ENCODE data around the gene ABCF2. TPM values are rescaled to one million over a fixed set of nuclear protein-coding genes. Genes with fewer than 3 reads are reported as not detected.

ABCF2 gene
- total RNA-seq, 2 donors from 2014 or later = 68.4 to 118 TPM

DNA sequence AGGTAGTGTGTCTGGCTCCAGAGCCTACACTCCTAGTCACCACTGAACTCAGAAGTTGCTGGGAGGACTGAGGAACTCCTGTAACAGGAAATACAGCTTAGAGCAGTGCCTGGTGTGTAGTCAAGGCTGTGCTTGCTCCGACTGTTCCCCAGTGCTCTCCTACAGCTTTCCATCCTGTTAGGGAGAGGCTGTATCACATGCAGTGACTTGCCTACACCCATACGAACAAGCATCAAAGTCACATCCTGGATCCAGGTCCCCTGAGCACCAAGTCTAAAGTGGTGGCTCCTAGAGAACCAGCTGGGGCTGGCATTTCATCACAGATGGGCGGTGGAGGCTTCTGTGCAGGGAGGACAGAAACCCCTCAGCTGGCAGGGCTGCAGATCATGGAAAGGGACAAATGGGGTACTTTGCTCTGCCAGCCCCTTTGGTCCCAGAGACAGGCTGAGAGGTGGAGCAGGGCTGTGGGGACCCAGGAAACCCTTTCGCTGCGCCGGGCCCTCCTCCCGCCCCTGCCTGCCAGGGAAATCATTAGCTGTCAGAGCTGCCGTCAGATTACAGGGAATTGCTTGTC, 47.6 kb downstream of the ABCF2 start:
- no peak for ATAC-seq
- no peak for DNase-seq (ENCODE audit: low spot score)
- Mint-ChIP-seq H3K27me3 (peaks cover 7 to 14% of the 10 kb centered on the region in 2 donors), H3K27ac (no peak overlapping the region), H3K36me3 (no peaks in the 10 kb centered on the region), H3K4me1 (ENCODE audit: low read depth in 2 of 2) (peaks cover 0 to 3% of the 10 kb centered on the region in 2 donors), H3K4me3 (no peak overlapping the region), H3K9me3 (no peaks in the 10 kb centered on the region)

DNA sequence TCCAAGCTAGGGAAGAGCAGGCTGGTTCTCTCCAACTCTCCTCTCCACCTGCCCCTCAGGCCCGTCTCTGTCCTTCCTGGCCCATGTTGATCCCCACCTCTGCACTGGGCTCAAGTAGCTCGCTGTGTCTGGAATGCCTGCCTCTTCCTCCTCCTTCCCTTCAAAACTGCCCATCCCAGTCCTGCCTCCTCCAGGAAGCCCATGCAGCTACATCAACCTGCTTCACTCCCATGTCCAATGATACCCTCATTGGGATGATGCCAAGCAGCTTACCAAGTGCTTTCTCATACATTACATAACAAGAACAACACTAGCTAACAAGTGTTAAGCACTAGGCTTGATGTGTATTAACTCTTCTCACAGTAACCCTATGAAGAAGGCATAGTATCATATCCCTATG, 48.2 kb downstream of the ABCF2 start:
- Mint-ChIP-seq H3K4me3 (no peak overlapping the region), H3K27me3 (peaks cover 7 to 14% of the 10 kb centered on the region in 2 donors), H3K36me3 (no peaks in the 10 kb centered on the region), H3K4me1 (ENCODE audit: low read depth in 2 of 2) (peaks cover 0 to 3% of the 10 kb centered on the region in 2 donors), H3K9me3 (no peaks in the 10 kb centered on the region), H3K27ac (no peak overlapping the region)
- no peak for DNase-seq (ENCODE audit: low spot score)
- no peak for ATAC-seq

DNA sequence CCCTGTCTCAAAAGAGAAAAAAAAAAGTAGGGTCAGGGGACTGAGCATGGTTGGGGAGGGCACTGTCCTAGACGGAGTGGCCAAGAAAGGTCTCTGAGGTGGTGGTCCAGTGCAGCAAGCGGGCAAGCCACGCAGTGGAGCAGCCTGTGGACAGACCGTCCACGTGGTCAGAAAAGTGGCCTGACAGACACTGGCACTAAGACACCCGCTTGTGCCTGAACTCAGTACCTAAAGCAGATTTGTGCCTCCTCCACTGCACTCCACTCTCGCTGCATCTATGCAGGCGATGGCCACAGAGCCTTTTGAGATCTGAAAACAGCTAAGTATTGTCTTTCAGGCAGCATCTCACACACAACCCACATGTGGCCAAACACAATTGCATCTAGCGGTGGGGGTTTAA, 48.8 kb downstream of the ABCF2 start:
- Mint-ChIP-seq H3K27me3 (peaks cover 11 to 19% of the 10 kb centered on the region in 2 donors), H3K27ac (no peak overlapping the region)
- no peak for ATAC-seq

DNA sequence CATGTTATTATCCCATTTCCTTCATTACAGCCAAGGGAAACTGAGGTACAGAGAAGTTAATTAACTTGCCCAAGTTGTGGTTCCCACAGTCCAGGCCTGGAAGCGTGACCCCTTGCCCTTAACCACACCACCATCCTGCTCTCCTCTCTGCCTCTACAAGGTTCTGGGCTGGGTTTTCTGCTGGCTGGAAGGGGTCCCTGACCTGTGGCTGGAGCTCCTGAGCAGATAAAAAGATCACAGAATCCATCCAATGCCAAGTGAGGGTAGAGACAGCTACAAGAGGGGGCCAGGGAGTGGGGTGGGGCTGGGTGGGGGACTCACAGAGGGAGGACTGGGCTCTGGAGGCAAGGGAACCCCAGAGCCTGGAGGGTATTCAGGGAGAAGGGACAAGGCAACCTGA, 49.7 kb downstream of the ABCF2 start:
- Mint-ChIP-seq H3K27me3 (peaks cover 20 to 27% of the 10 kb centered on the region in 2 donors), H3K9me3 (no peaks in the 10 kb centered on the region), H3K27ac (no peak overlapping the region), H3K4me1 (ENCODE audit: low read depth in 2 of 2) (peaks cover 0 to 9% of the 10 kb centered on the region in 2 donors), H3K36me3 (no peaks in the 10 kb centered on the region), H3K4me3 (no peak overlapping the region)
- no peak for ATAC-seq
- no peak for DNase-seq (ENCODE audit: low spot score)

More for the DNA sequence above, 48.8 kb downstream of the ABCF2 start:
- peaks cover 0 to 3% of the 10 kb centered on the region in 2 donors for H3K4me1 Mint-ChIP-seq (ENCODE audit: low read depth in 2 of 2)
- no peaks in the 10 kb centered on the region for H3K36me3 Mint-ChIP-seq
- no peak for DNase-seq (ENCODE audit: low spot score)
- H3K4me3 Mint-ChIP-seq = no peak overlapping the region
- no peaks in the 10 kb centered on the region for H3K9me3 Mint-ChIP-seq

DNA sequence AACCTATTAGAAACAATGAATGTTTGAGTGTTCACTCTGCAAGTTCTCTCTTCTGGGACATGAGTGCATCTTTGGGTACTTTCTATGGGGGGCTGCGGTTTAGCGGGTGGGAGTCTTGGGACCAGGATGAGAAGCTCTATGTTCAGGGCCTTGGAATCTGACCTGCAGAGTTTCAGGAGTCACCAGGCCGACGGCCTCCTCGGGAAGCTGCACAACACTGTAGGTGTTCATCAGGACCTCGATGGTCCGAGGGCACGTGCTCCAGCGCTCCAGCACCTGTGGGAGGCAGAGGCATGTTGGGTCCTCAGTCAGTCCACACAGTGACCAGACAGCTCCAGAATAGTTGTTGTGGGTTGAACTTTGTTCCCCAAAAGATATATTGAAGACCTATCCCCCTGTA, 50.6 kb downstream of the ABCF2 start:
- DNase-seq (ENCODE audit: low spot score) = no peak
- no peak overlapping the region for H3K4me3 Mint-ChIP-seq
- no peaks in the 10 kb centered on the region for H3K9me3 Mint-ChIP-seq
- H3K36me3 Mint-ChIP-seq = no peaks in the 10 kb centered on the region
- no peak overlapping the region for H3K27ac Mint-ChIP-seq
- peaks cover 24 to 26% of the 10 kb centered on the region in 2 donors for H3K27me3 Mint-ChIP-seq
- ATAC-seq = no peak
- H3K4me1 Mint-ChIP-seq (ENCODE audit: low read depth in 2 of 2) = peaks cover 0 to 9% of the 10 kb centered on the region in 2 donors

DNA sequence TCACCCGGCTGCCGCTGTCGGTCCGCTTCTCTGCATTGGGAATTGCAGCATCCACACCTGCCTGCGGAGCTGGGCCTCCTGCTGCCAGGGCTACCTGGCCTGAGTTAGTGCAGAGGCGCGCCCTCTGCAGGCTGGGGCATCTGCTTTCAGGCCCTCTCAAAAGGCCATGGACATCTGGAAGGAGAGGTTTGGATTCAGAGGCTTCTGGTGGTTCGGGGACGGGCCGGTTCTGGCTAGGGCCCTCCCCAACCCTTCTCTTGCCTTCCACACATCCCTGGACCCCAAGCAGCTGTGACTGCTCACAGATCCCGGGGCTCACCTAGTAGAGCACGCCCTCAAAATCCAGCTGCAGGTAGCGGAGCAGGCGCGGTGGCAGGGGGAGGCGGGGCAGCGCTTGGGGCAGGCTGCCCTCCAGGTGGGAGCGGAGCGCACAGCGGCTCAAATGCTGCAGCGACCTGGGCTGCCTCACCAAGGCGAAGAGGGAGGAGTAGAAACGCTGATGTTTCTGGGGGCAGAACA, 51.2 kb downstream of the ABCF2 start:
- no peaks in the 10 kb centered on the region for H3K36me3 Mint-ChIP-seq
- peaks cover 24 to 29% of the 10 kb centered on the region in 2 donors for H3K27me3 Mint-ChIP-seq
- H3K9me3 Mint-ChIP-seq = no peaks in the 10 kb centered on the region
- H3K4me3 Mint-ChIP-seq = no peak overlapping the region
- DNase-seq (ENCODE audit: low spot score) (no peak), ATAC-seq (no peak)
- H3K4me1 Mint-ChIP-seq (ENCODE audit: low read depth in 2 of 2) = peaks cover 0 to 9% of the 10 kb centered on the region in 2 donors
- no peak overlapping the region for H3K27ac Mint-ChIP-seq

DNA sequence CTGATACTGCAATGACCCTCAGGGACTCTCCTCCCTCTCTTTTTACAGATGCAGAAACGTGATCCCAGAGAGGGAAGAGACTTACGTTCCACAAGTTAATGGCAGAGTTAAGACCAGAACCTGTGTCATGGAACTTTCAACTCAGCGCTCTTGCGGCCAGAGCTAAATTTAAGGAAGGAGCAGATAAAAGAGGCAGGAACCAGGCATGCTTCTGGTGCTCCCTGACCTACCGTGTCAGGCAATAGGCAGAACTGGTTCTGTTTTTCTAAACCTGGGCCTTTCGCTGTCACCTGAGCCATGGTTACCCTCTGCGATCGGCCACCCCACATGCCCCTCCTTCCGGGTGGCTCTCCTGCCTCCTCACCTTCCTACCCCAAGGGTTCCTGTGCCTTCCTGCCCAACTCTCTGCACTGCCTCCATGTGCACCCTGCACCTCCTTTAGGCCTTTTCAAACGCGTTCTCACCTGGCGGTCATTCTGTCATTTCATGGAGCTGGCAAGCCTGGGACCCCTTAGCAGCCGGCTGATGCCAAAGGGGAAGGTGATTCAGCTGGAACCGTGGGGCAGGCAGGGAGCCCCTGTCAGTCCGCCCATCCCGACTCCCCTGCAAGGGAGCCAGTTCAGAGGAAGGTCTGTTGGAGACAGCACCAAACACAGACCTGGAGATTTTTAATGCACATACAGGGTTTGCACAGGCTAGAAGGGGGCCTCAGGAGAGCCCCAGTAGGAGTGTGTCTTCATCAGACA, 51.8 kb downstream of the ABCF2 start:
- H3K9me3 Mint-ChIP-seq = no peaks in the 10 kb centered on the region
- H3K36me3 Mint-ChIP-seq = no peaks in the 10 kb centered on the region
- peaks cover 0 to 9% of the 10 kb centered on the region in 2 donors for H3K4me1 Mint-ChIP-seq (ENCODE audit: low read depth in 2 of 2)
- H3K27me3 Mint-ChIP-seq = peaks cover 24 to 29% of the 10 kb centered on the region in 2 donors
- ATAC-seq = no peak
- DNase-seq (ENCODE audit: low spot score) = no peak
- H3K27ac Mint-ChIP-seq = no peak overlapping the region
- H3K4me3 Mint-ChIP-seq = no peak overlapping the region

DNA sequence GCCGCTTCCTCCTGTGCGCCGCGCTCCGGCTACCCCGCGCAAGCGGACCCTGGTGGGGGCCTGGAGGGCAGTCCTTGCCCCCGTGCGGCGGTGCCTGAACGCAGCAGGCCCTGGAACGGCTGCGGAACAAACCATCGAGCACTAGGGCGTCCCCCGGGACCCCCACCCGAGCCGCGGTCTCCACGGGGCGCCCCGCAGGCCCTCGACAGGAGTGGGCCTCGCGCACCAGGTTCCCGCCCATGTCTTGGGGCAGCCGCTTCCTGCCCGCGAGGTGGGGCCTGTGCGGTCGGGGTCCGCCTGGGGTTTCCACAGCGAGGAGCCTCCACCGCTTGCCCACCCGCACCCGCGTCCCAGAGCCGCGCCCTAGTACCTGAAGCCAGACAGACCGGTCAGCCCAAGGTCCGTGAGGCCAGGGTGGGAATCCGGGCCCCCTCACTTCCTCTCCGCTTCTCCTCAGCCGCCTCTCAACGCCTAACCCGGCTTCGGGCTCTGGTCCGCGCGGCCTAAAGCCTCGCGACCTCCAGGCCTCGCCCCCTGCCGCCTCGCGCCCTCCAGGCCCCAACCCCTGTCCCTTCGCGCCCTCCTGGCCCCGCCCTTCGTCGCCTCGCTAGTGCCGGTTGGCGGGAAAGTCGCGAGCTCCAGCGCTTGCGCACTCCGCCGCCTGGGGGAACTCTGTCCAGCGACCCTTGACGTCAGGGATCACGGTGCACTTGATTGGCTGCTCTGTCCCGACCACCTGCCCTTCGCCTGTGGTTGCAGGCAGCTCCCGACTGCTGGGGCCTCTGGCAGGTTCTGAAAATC, 52.6 kb downstream of the ABCF2 start:
- H3K27ac Mint-ChIP-seq = no peak overlapping the region
- H3K27me3 Mint-ChIP-seq = peaks cover 30 to 36% of the 10 kb centered on the region in 2 donors
- no peak overlapping the region for H3K4me3 Mint-ChIP-seq
- H3K9me3 Mint-ChIP-seq = no peaks in the 10 kb centered on the region
- DNase-seq (ENCODE audit: low spot score) (no peak), ATAC-seq (peak in 1 of 2 donors; percentile 46)
- peaks cover 0 to 9% of the 10 kb centered on the region in 2 donors for H3K4me1 Mint-ChIP-seq (ENCODE audit: low read depth in 2 of 2)
- no peaks in the 10 kb centered on the region for H3K36me3 Mint-ChIP-seq

DNA sequence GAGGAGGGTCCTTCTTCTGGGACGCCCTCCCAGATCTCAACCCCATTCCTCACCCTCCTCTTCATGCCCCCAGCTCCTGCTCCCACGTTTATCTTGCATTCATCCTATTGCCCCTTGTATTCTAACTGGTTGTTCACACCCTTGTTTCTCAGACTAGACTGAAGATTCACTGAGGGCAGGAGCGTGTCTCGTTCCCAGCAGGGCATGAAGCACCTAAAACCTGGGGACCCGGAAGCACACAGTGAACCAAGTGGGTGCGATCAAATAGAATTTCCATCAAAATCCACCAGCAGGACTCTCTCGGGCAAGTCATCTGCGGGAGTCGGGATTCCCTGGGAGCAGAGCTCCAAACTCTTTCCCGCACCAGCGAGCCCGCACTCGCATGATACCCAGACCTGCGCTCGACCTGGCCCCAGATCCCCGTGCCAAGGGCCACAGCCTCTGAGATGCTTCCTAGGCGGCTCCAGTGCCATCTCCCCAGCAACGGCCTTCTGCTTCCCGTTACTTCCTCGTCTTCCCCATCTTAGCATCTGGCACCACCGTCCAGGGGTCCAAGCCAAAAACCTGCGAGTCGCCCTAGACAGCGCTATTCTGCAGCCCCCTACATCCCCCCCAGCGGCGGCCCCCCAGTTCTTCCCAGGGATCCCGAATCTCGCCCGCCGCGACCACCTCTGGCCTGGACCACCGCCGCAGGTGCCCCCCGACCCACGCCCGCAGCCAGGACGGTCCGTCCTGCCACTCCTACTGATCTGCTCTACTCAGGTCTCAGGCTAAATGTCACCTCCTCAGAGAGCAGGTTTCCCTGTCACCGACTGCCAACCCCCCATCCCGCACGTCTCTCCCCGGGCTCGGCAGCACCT, 53.4 kb downstream of the ABCF2 start:
- H3K9me3 Mint-ChIP-seq = no peaks in the 10 kb centered on the region
- peaks cover 33 to 42% of the 10 kb centered on the region in 2 donors for H3K27me3 Mint-ChIP-seq
- H3K4me3 Mint-ChIP-seq = no peak overlapping the region
- peaks cover 3 to 10% of the 10 kb centered on the region in 2 donors for H3K4me1 Mint-ChIP-seq (ENCODE audit: low read depth in 2 of 2)
- no peaks in the 10 kb centered on the region for H3K36me3 Mint-ChIP-seq
- ATAC-seq (no peak), DNase-seq (ENCODE audit: low spot score) (no peak)
- H3K27ac Mint-ChIP-seq = no peak overlapping the region

DNA sequence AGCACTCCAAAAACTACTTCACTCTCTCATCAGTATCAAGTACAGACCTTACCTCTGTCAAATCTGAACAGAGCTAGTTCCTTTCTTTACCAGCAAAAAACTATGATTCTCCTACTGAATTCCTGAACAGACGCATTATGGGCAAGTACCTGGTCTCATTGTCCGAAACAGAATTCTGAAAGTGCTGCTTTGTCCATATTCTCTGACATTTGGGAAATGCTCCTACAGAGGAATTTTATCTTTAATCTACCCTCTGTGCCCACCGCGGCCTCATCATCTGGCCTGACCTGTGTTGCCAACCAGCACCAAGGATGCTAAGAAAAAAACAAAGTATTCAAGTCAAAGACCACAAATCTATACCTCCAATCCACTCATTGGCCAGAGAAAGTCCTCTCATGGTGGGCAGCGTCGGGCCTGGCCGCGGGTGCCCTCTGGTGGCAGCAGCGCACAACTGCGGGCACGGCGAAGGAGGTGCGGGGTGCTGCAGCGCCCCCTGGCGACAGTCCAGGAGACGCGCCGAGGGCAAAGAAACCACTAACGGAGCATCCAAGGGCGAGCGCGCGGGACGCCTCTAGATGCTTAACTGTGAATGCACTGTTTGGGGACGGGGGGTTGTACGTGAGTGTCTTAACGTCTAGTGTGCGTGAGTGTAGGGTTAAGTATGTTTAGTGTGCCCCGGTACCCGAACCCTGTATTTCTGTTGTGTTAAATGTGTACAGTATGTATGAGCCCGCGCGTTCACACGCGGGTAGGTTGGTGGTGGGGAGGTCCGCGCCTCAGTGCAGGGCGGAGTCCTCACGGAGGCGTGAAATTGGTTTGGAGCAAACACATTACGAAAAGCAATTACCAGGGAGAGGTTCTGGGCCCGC, 54.5 kb downstream of the ABCF2 start:
- Mint-ChIP-seq H3K27ac (peak overlapping the region in 1 of 2 donors; percentile 16), H3K27me3 (peaks cover 39 to 44% of the 10 kb centered on the region in 2 donors), H3K36me3 (no peaks in the 10 kb centered on the region), H3K9me3 (no peaks in the 10 kb centered on the region), H3K4me3 (no peak overlapping the region), H3K4me1 (ENCODE audit: low read depth in 2 of 2) (peaks cover 8 to 15% of the 10 kb centered on the region in 2 donors)
- DNase-seq (ENCODE audit: low spot score) (peak; percentile 87), ATAC-seq (peak; percentile 84 to 88)

DNA sequence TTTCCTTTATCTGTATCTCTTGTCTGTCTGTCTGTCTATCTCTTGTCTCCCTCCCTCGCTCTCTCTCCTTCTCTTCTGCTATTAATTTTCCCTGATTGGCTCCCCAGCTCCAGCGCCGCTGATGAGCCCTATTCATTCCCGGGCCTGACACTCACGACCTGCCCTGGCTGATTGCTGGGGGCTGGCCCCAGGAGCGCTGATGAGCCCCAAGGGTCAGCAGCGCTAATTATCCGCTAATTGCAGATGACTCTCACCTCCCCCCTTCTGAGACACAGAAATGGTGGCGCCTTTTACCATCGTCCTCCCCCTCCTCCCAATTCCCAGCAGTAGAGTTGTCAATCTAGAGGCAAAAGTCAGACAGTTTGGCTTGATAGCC, 58.2 kb downstream of the ABCF2 start:
- Mint-ChIP-seq H3K4me1 (ENCODE audit: low read depth in 2 of 2) (peaks cover 8 to 12% of the 10 kb centered on the region in 2 donors), H3K27ac (no peak overlapping the region), H3K27me3 (peaks cover 39 to 41% of the 10 kb centered on the region in 2 donors)

DNA sequence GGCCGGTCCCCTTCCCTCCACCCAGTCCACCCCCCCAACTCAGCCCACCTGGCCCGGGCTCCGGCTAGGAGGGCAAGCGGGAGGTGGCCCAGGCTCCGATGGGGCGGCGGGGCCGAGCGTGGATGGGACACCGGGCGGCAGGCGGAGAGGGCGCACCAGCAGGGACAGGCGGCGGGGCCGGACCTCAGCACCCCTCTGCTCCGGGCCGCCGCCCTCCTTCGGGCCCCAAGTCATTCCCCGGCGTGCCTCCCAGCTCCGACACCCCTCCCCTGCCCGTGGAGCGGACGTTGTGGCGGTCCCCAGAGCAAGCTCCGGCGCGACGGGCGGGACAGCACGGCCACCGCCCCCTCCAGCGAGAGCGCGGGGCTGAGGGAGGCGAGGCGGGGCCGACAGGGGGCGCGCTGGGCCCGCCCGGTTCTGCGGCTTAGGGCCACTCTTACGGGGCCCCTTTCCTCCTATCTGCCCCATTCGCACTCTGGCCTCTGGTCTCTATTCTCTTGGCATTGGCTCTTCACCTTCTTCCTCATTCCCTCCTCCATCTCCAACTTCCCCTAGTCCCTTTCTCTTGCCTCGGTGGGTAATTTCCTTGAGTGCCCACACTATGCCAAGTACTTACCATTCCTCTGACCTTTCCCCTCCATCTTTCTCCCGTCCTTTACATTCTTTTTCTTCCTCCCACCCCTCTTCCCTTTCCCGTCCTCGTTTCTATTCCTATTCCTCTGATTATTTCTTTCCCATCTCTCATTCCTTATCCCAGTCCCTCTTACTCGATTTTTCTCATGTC, 58.8 kb downstream of the ABCF2 start:
- no peak overlapping the region for H3K27ac Mint-ChIP-seq

More for the DNA sequence above, 58.2 kb downstream of the ABCF2 start:
- Mint-ChIP-seq H3K9me3 (no peaks in the 10 kb centered on the region), H3K36me3 (no peaks in the 10 kb centered on the region), H3K4me3 (peak overlapping the region; percentile 85)
- ATAC-seq (no peak), DNase-seq (ENCODE audit: low spot score) (no peak)

More for the DNA sequence above, 58.8 kb downstream of the ABCF2 start:
- peak overlapping the region; percentile 85 for H3K4me3 Mint-ChIP-seq
- H3K9me3 Mint-ChIP-seq = no peaks in the 10 kb centered on the region
- ATAC-seq (peak; percentile 84), DNase-seq (ENCODE audit: low spot score) (no peak)
- H3K36me3 Mint-ChIP-seq = no peaks in the 10 kb centered on the region
- H3K27me3 Mint-ChIP-seq = peaks cover 34 to 36% of the 10 kb centered on the region in 2 donors
- peaks cover 8 to 12% of the 10 kb centered on the region in 2 donors for H3K4me1 Mint-ChIP-seq (ENCODE audit: low read depth in 2 of 2)

All from natural killer cell treated with Interleukin-12 subunit alpha and Interleukin-12 subunit beta and Interleukin-15 and Interleukin-18, amount 100 ng/mL, for 72 hours (primary cell).